NCI-H460 (cell line): ENCODE measurements around the gene TP53TG3B. TPM values are rescaled to one million over a fixed set of nuclear protein-coding genes. Genes with fewer than 3 reads are reported as not detected.
"Not testable (repeated sequence)": the region's sequence is repeated elsewhere in the genome, so short reads cannot be mapped to it uniquely, and the experiment has no call there.

Source experiments
- DNase-seq: peaks from one replicate; pipeline ENCODE4 v3.0.0-alpha.2; 2016; ENCODE audit warnings: low read depth; ENCODE audit errors: extremely low read depth
- polyA plus RNA-seq: library from polyadenylated mRNA; depleted of rRNA; stranded (reverse); fragments of >200 nt; gene quantifications from 2 replicates; pipeline ENCODE4 v1.2.3, GENCODE V29; 2014; cell fraction: nucleus; rRNA removed
- small RNA-seq, 2 experiments: library from RNA; depleted of rRNA; stranded (forward); fragments of <200 nt; gene quantifications; one replicate each; pipeline ENCODE3, GENCODE V24; 2014
- total RNA-seq: library from RNA; depleted of rRNA; stranded (reverse); fragments of >200 nt; shearing (Covaris generic); gene quantifications from 2 replicates; pipeline ENCODE4 v1.2.3, GENCODE V29; 2014; rRNA removed

The TP53TG3B gene, protein sequence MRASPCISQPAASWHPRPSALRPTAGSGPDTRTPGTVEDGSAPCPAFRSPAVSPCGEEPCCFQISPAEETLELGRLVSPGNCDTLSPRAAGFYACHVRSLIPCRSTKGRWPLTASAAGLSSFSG
- total RNA-seq: not detected in 2 replicates
- polyA plus RNA-seq: not detected in 2 replicates

DNA sequence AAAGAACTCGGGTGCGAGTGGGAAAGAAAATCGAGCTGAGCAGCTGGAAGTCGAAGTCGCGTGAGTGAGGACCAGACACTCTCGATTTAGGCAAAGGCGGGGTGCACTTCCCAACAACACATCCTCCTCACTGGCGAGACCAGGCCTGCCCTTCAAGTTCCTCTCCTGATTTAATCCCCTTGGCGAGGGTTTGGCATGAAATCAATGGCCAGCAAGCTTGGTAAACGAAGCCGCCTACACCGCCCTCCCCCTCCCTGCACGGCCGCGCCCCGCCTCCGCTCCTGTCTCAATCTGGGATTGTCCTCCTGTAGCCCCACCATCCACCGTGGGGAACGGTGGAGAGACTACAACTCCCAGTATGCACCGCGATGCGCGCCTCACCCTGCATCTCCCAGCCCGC is at the start of gene TP53TG3B:
TSS of gene TP53TG3B (plus strand) at position 301 of the 400 bp plus-strand sequence. CDS start at position 369, 68 bp downstream.
- DNase-seq: not testable (repeated sequence)

DNA sequence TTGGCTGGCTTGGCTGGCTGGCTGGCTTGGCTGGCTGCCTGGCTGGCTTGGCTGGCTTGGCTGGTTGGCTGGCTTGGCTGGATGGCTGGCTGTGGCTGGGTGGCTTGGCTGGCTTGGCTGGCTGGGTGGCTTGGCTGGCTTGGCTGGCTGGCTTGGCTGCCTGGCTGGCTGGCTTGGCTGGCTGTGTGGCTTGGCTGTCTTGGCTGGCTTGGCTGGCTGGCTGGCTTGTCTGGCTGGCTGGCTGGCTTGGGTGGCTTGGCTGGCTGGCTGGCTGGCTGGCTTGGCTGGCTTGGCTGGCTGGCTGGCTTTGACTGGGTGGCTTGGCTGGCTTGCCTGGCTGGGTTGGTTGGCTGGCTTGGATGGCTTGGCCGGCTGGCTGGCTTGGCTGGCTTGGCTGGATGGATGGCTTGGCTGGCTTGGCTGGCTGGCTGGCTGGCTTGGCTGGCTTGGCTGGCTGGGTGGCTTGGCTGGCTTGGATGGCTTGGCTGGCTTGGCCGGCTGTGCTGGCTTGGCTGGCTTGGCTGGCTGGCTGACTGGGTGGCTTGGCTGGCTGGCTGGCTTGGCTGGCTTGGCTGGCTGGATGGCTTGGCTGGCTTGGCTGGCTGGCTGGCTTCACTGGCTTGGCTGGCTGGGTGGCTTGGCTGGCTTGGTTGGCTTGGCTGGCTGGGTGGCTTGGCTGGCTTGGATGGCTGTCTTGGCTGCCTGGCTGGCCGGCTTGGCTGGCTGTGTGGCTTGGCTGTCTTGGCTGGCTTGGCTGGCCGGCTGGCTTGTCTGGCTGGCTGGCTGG is 24.2 kb upstream of the TP53TG3B start:
- DNase-seq: not testable (repeated sequence)

DNA sequence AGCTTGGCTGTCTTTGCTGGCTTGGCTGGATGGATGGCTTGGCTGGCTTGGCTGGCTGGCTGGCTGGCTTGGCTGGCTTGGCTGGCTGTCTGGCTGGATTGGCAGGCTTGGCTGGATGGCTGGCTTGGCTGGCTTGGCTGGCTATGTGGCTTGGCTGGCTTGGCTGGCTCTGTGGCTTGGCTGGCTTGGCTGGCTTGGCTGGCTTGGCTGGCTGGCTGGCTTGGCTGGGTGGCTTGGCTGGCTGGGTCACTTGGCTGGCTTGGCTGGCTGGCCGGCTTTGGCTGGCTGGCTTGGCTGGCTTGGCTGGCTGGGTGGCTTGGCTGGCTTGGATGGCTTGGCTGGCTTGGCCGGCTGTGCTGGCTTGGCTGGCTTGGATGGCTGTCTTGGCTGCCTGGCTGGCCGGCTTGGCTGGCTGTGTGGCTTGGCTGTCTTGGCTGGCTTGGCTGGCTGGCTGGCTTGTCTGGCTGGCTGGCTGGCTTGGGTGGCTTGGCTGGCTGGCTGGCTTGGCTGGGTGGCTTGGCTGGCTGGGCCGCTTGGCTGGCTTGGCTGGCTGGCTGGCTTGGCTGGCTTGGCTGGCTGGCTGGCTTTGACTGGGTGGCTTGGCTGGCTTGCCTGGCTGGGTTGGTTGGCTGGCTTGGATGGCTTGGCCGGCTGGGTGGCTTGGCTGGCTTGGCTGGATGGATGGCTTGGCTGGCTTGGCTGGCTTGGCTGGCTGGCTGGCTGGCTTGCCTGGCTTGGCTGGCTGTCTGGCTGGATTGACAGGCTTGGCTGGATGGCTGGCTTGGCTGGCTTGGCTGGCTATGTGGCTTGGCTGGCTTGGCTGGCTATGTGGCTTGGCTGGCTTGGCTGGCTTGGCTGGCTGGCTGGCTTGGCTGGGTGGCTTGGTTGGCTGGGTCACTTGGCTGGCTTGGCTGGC is 22.8 kb upstream of the TP53TG3B start:
- not testable (repeated sequence) for DNase-seq

DNA sequence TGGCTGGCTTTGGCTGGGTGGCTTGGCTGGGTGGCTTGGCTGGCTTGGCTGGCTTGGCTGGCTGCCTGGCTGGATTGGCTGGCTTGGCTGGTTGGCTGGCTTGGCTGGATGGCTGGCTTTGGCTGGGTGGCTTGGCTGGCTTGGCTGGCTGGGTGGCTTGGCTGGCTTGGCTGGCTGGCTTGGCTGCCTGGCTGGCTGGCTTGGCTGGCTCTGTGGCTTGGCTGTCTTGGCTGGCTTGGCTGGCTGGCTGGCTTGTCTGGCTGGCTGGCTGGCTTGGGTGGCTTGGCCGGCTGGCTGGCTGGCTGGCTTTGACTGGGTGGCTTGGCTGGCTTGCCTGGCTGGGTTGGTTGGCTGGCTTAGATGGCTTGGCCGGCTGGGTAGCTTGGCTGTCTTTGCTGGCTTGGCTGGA is 22.1 kb upstream of the TP53TG3B start:
- not testable (repeated sequence) for DNase-seq

DNA sequence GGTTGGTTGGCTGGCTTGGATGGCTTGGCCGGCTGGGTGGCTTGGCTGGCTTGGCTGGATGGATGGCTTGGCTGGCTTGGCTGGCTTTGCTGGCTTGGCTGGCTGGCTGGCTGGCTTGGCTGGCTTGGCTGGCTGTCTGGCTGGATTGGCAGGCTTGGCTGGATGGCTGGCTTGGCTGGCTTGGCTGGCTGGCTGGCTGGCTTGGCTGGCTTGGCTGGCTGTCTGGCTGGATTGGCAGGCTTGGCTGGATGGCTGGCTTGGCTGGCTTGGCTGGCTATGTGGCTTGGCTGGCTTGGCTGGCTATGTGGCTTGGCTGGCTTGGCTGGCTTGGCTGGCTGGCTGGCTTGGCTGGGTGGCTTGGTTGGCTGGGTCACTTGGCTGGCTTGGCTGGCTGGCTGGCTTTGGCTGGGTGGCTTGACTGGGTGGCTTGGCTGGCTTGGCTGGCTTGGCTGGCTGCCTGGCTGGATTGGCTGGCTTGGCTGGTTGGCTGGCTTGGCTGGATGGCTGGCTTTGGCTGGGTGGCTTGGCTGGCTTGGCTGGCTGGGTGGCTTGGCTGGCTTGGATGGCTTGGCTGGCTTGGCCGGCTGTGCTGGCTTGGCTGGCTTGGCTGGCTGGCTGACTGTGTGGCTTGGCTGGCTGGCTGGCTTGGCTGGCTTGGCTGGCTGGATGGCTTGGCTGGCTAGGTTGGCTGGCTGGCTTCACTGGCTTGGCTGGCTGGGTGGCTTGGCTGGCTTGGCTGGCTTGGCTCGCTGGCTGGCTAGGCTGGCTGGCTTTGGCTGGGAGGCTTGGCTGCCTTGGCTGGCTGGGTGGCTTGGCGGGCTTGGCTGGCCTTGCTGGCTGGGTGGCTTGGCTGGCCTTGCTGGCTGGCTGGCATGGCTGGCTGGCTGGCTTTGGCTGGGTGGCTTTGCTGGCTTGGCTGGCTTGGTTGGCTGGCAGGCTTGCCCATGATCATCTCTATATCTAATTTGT is 21.3 kb upstream of the TP53TG3B start:
- not testable (repeated sequence) for DNase-seq

Small RNA genes within 50 kb of the gene (small RNA-seq; reads per million reads assigned to genes)
- gene AC141257.3 (0 reads per million in 2 experiments), gene AC141257.4 (0 reads per million in 2 experiments)

Other genes with a start within 250 kb of the TP53TG3B start
- gene TP53TG3C, start 166.6 kb upstream of the TP53TG3B start, total RNA-seq: not detected in 2 replicates
- gene TP53TG3E, start 56.5 kb upstream of the TP53TG3B start, total RNA-seq: not detected in 2 replicates
- gene TP53TG3F, start 98.8 kb downstream of the TP53TG3B start, total RNA-seq: not detected in 2 replicates